ENCODE measurements around the gene PTPRD. TPM values are rescaled to one million over a fixed set of nuclear protein-coding genes. Genes with fewer than 3 reads are reported as not detected.

Gene PTPRD
- total RNA-seq, 4 donors from 2014 or later: 19.6 to 78.9 (median 45.6) TPM

GRCh38 chr9:9746826-9747225 is 866.0 kb downstream of the PTPRD start:
- WGBS, 2 donors: 35 to 41% methylated on average over 1 of the region's 1 CpG
- H3K4me1 ChIP-seq: peaks cover 0 to 3% of the 10 kb centered on the region in 2 donors
- no peaks in the 10 kb centered on the region for H3K9me3 ChIP-seq
- H3K36me3 ChIP-seq: no peaks in the 10 kb centered on the region
- no peak for DNase-seq
- intact Hi-C loops (cut with DNase I): no loop called here
- TF ChIP-seq CTCF (IDR thresholded peaks at IDR 0.05): no peak
- no peak for TF ChIP-seq POLR2A (IDR thresholded peaks at IDR 0.05)
- no peaks in the 10 kb centered on the region for H3K27me3 ChIP-seq
- H3K4me3 ChIP-seq (replicated peaks in 1 of 3): no peak overlapping the region
- no peak overlapping the region for H3K27ac ChIP-seq

- WGBS, 2 donors: 83 to 94% methylated on average over 7 of the region's 7 CpGs
- intact Hi-C loops (cut with DNase I): no loop called here
Measured at GRCh38 chr9:9743822-9744221, 869.0 kb downstream of the PTPRD start.

GRCh38 chr9:9730174-9730573 is 882.6 kb downstream of the PTPRD start:
- H3K36me3 ChIP-seq: no peaks in the 10 kb centered on the region
- no peak overlapping the region for H3K4me3 ChIP-seq (replicated peaks in 1 of 3)
- H3K27ac ChIP-seq: no peak overlapping the region
- no peaks in the 10 kb centered on the region for H3K4me1 ChIP-seq
- no peak for DNase-seq
- whole genome bisulfite sequencing, 2 donors: 76 to 92% methylated on average over 3 of the region's 3 CpGs
- H3K27me3 ChIP-seq: no peaks in the 10 kb centered on the region
- H3K9me3 ChIP-seq: no peaks in the 10 kb centered on the region
- TF ChIP-seq CTCF (IDR thresholded peaks at IDR 0.05) (no peak), POLR2A (IDR thresholded peaks at IDR 0.05) (no peak)
- intact Hi-C loops (cut with DNase I): no loop called here

More at GRCh38 chr9:9743822-9744221, 869.0 kb downstream of the PTPRD start:
- H3K9me3 ChIP-seq: no peaks in the 10 kb centered on the region
- TF ChIP-seq POLR2A (IDR thresholded peaks at IDR 0.05) (no peak), CTCF (IDR thresholded peaks at IDR 0.05) (no peak)
- no peaks in the 10 kb centered on the region for H3K27me3 ChIP-seq
- H3K27ac ChIP-seq: no peak overlapping the region
- no peak for DNase-seq
- no peaks in the 10 kb centered on the region for H3K36me3 ChIP-seq
- H3K4me3 ChIP-seq (replicated peaks in 1 of 3): no peak overlapping the region
- H3K4me1 ChIP-seq: no peaks in the 10 kb centered on the region

GRCh38 chr9:9729082-9729481 is 883.7 kb downstream of the PTPRD start:
- TF ChIP-seq CTCF (IDR thresholded peaks at IDR 0.05) (no peak), POLR2A (IDR thresholded peaks at IDR 0.05) (no peak)
- DNase-seq: no peak
- H3K9me3 ChIP-seq: no peaks in the 10 kb centered on the region
- no peaks in the 10 kb centered on the region for H3K36me3 ChIP-seq
- intact Hi-C loops (cut with DNase I): no loop called here
- WGBS, 2 donors: 93% methylated on average over 2 of the region's 2 CpGs
- no peak overlapping the region for H3K27ac ChIP-seq
- no peak overlapping the region for H3K4me3 ChIP-seq (replicated peaks in 1 of 3)
- H3K27me3 ChIP-seq: no peaks in the 10 kb centered on the region
- no peaks in the 10 kb centered on the region for H3K4me1 ChIP-seq

- intact Hi-C loops (cut with DNase I): no loop called here
- TF ChIP-seq POLR2A (IDR thresholded peaks at IDR 0.05) (no peak), CTCF (IDR thresholded peaks at IDR 0.05) (no peak)
- 92 to 95% methylated on average over 14 to 15 of the region's 16 CpGs for WGBS, 2 donors
Measured at GRCh38 chr9:9719373-9720112, 893.3 kb downstream of the PTPRD start.

More at GRCh38 chr9:9719373-9720112, 893.3 kb downstream of the PTPRD start:
- H3K4me1 ChIP-seq: no peaks in the 10 kb centered on the region
- H3K27ac ChIP-seq: no peak overlapping the region
- no peak for DNase-seq
- no peaks in the 10 kb centered on the region for H3K9me3 ChIP-seq
- no peak overlapping the region for H3K4me3 ChIP-seq (replicated peaks in 1 of 3)
- no peaks in the 10 kb centered on the region for H3K36me3 ChIP-seq
- no peaks in the 10 kb centered on the region for H3K27me3 ChIP-seq

Data from thyroid gland (tissue), 4 donors.